Activated B cell treated with CpG ODN at 0.5 μM for 24 hours (primary cell): ENCODE results near the gene RRAD. TPM values are rescaled to one million over a fixed set of nuclear protein-coding genes. Genes with fewer than 3 reads are reported as not detected.

Experiments used
- ATAC-seq: fragments of 200-7000 bp; cut with Tn5 transposase; one replicate; pipeline ENCODE4 v1.10.0; 2021; ENCODE audit warnings: low read depth, mild to moderate bottlenecking, moderate library complexity
- CTCF ChIA-PET: fragments of 350-600 bp; sonication (Branson Sonifier 250); formaldehyde crosslinking; loops from one replicate; lab custom pipeline; 2021; ENCODE audit warnings: antibody characterized with exemption; lab: Charles Lee
- POLR2A ChIA-PET: fragments of 350-600 bp; sonication (Branson Sonifier 250); formaldehyde crosslinking; loops from one replicate; lab custom pipeline; 2021; ENCODE audit warnings: antibody characterized with exemption; lab: Charles Lee
- DNase-seq: peaks from one replicate; pipeline ENCODE4 v3.0.0; 2022
- H3K27ac Mint-ChIP-seq: one replicate; pipeline ENCODE4 v1.8.0; 2020; ENCODE audit warnings: mixed read lengths
- H3K27me3 Mint-ChIP-seq: one replicate; pipeline ENCODE4 v1.8.0; 2021; ENCODE audit warnings: mixed read lengths
- H3K36me3 Mint-ChIP-seq: one replicate; pipeline ENCODE4 v1.8.0; 2021; ENCODE audit warnings: low read depth, mixed read lengths
- H3K4me1 Mint-ChIP-seq: one replicate; pipeline ENCODE4 v1.8.0; 2021; ENCODE audit warnings: mixed read lengths
- H3K4me3 Mint-ChIP-seq: one replicate; pipeline ENCODE4 v1.8.0; 2020; ENCODE audit warnings: mild to moderate bottlenecking, mixed read lengths
- H3K9me3 Mint-ChIP-seq: one replicate; pipeline ENCODE4 v1.8.0; 2020; ENCODE audit warnings: mixed read lengths
- CTCF ChIP-seq: fragments of 200-600 bp; IDR thresholded peaks from one replicate; pipeline ENCODE4 v1.8.0; 2022; ENCODE audit warnings: antibody characterized with exemption, mild to moderate bottlenecking
- intact Hi-C: fragments of 100-400 bp; cut with micrococcal nuclease; formaldehyde crosslinking; loops from one replicate; pipeline ENCODE4 v1.15.1; 2024
- total RNA-seq: library from RNA; stranded (reverse); gene quantifications from 2 replicates; pipeline ENCODE4 v1.2.3, GENCODE V29; 2022

The RRAD gene
- total RNA-seq, 1 donor from 2014 or later, result not detected

- no peaks in the 10 kb centered on the region for H3K9me3 Mint-ChIP-seq
- no peak overlapping the region for H3K27ac Mint-ChIP-seq
- POLR2A ChIA-PET, result no interaction called here
- intact Hi-C loops, result no loop called here
- CTCF ChIA-PET, result no interaction called here
- no peaks in the 10 kb centered on the region for H3K36me3 Mint-ChIP-seq
- no peak overlapping the region for H3K4me3 Mint-ChIP-seq
- no peak for TF ChIP-seq CTCF
- H3K4me1 Mint-ChIP-seq, result no peaks in the 10 kb centered on the region
- ATAC-seq (no peak), DNase-seq (no peak)
- H3K27me3 Mint-ChIP-seq, result peaks cover 5% of the 10 kb centered on the region
Observed at GRCh38 chr16:66915041-66915440, 10.3 kb downstream of the RRAD start.

- ChIA-PET POLR2A (no interaction called here), CTCF (no interaction called here)
- Mint-ChIP-seq H3K36me3 (no peaks in the 10 kb centered on the region), H3K4me1 (no peaks in the 10 kb centered on the region), H3K27ac (no peak overlapping the region), H3K9me3 (no peaks in the 10 kb centered on the region), H3K4me3 (no peak overlapping the region), H3K27me3 (peaks cover 5% of the 10 kb centered on the region)
- no peak for ATAC-seq
- intact Hi-C loops, result no loop called here
- no peak for TF ChIP-seq CTCF
- DNase-seq, result no peak
Observed at GRCh38 chr16:66914541-66914940, 10.8 kb downstream of the RRAD start.

GRCh38 chr16:66913711-66914110 is 11.6 kb downstream of the RRAD start:
- no peak for ATAC-seq
- CTCF ChIA-PET, result no interaction called here
- no peak for TF ChIP-seq CTCF
- POLR2A ChIA-PET, result no interaction called here
- Mint-ChIP-seq H3K27me3 (peaks cover 3% of the 10 kb centered on the region), H3K36me3 (no peaks in the 10 kb centered on the region), H3K4me3 (no peak overlapping the region), H3K4me1 (no peaks in the 10 kb centered on the region), H3K9me3 (no peaks in the 10 kb centered on the region), H3K27ac (no peak overlapping the region)
- intact Hi-C loops, result no loop called here
- DNase-seq, result no peak

- no peak for DNase-seq
- no peak for ATAC-seq
- Mint-ChIP-seq H3K27me3 (peaks cover 7% of the 10 kb centered on the region), H3K9me3 (no peaks in the 10 kb centered on the region), H3K27ac (no peak overlapping the region), H3K4me3 (no peak overlapping the region), H3K36me3 (no peaks in the 10 kb centered on the region), H3K4me1 (no peaks in the 10 kb centered on the region)
- no peak for TF ChIP-seq CTCF
- ChIA-PET POLR2A (no interaction called here), CTCF (no interaction called here)
- intact Hi-C loops, result no loop called here
Observed at GRCh38 chr16:66913081-66913480, 12.3 kb downstream of the RRAD start.

- Mint-ChIP-seq H3K27me3 (peaks cover 7% of the 10 kb centered on the region), H3K9me3 (no peaks in the 10 kb centered on the region), H3K4me3 (no peak overlapping the region), H3K4me1 (no peaks in the 10 kb centered on the region), H3K27ac (no peak overlapping the region), H3K36me3 (no peaks in the 10 kb centered on the region)
- intact Hi-C loops, result no loop called here
- CTCF ChIA-PET, result no interaction called here
- POLR2A ChIA-PET, result no interaction called here
- no peak for TF ChIP-seq CTCF
- ATAC-seq (no peak), DNase-seq (no peak)
Observed at GRCh38 chr16:66911801-66912200, 13.5 kb downstream of the RRAD start.
